Common myeloid progenitor, CD34-positive (primary cell): ENCODE data around the gene AKT3.

Experiments
- CTCF ChIA-PET: fragments of 350-600 bp; sonication (Branson Sonifier 250); formaldehyde crosslinking; loops from one replicate; lab custom pipeline; 2021; ENCODE audit warnings: antibody characterized with exemption; lab: Charles Lee
- POLR2A ChIA-PET: fragments of 350-600 bp; sonication (Branson Sonifier 250); formaldehyde crosslinking; loops from one replicate; lab custom pipeline; 2021; ENCODE audit warnings: antibody characterized with exemption; lab: Charles Lee
- DNase-seq, 3 donors: peaks; one replicate each; pipeline versions ENCODE4 v3.0.0 to v3.0.0-alpha.2; 2013
- H3K27ac ChIP-seq, 2 experiments: 1 replicate in 1 of 2; 2 replicates in 1 of 2; pipeline ENCODE4 v1.7.0; 2013; ENCODE audit warnings: inconsistent platforms in 2 of 2, low read length in 2 of 2, mild to moderate bottlenecking in 2 of 2, low read depth in 1 of 2, moderate library complexity in 1 of 2; ENCODE audit not compliant: severe bottlenecking in 2 of 2, insufficient read depth in 1 of 2, poor library complexity in 1 of 2
- H3K27me3 ChIP-seq, 5 experiments: replicated peaks in 2 of 5; 1 replicate in 3 of 5; 2 replicates in 2 of 5; pipeline versions ENCODE4 v1.6.1 to v1.7.0; 2013; ENCODE audit warnings: low read length in 4 of 5, mild to moderate bottlenecking in 2 of 5, moderate library complexity in 2 of 5, inconsistent platforms in 1 of 5; ENCODE audit not compliant: insufficient read depth in 5 of 5, control insufficient read depth in 4 of 5
- H3K36me3 ChIP-seq, 4 experiments: 1 replicate in 2 of 4; 2 replicates in 2 of 4; pipeline versions ENCODE4 v1.6.1 to v1.7.0; 2013; ENCODE audit warnings: low read length in 3 of 4, control low read depth in 1 of 4, mild to moderate bottlenecking in 1 of 4; ENCODE audit not compliant: control insufficient read depth in 4 of 4, insufficient read depth in 4 of 4
- H3K4me1 ChIP-seq, 4 experiments: 1 replicate in 3 of 4; 2 replicates in 1 of 4; pipeline versions ENCODE4 v1.6.1 to v1.7.1; 2013; ENCODE audit warnings: low read length in 3 of 4, mild to moderate bottlenecking in 3 of 4, control low read depth in 1 of 4, inconsistent platforms in 1 of 4, moderate library complexity in 1 of 4; ENCODE audit not compliant: control insufficient read depth in 4 of 4, insufficient read depth in 4 of 4; ENCODE audit errors: control extremely low read depth in 1 of 4
- H3K4me3 ChIP-seq, 7 experiments: 1 replicate in 4 of 7; 2 replicates in 3 of 7; pipeline versions ENCODE4 v1.5.1 to v1.7.0; 2013; ENCODE audit warnings: mild to moderate bottlenecking in 7 of 7, low read length in 6 of 7, moderate library complexity in 6 of 7, inconsistent platforms in 2 of 7, low read depth in 2 of 7, control low read depth in 1 of 7; ENCODE audit not compliant: insufficient read depth in 4 of 7, control insufficient read depth in 1 of 7; ENCODE audit errors: extremely low read depth in 1 of 7
- H3K9me3 ChIP-seq, 5 experiments: 1 replicate in 4 of 5; 2 replicates in 1 of 5; pipeline versions ENCODE4 v1.6.1 to v1.7.1; 2013; ENCODE audit warnings: low read length in 4 of 5, mild to moderate bottlenecking in 2 of 5, inconsistent platforms in 1 of 5, low read depth in 1 of 5, moderate library complexity in 1 of 5; ENCODE audit not compliant: control insufficient read depth in 4 of 5, insufficient read depth in 2 of 5; ENCODE audit errors: control extremely low read depth in 1 of 5
- WGBS: methylation state at CpG from one replicate; pipeline ENCODE4 v1.1.5; 2013; ENCODE audit not compliant: insufficient coverage; 5-methylcytosine and 5-hydroxymethylcytosine counted together

Gene AKT3

GRCh38 chr1:243473227-243474135 lies 376.6 kb downstream of the AKT3 start:
- peak overlapping the region; percentile 56 to 84 for H3K27ac ChIP-seq
- H3K9me3 ChIP-seq: no peaks in the 10 kb centered on the region
- POLR2A ChIA-PET: no interaction called here
- peak in 2 of 3 donors; percentile 28 to 53 for DNase-seq
- H3K4me3 ChIP-seq: peak overlapping the region in 6 of 7 experiments; percentile 45 to 87 (median 74)
- peaks cover 0 to 24% (median 8%) of the 10 kb centered on the region in 4 experiments for H3K36me3 ChIP-seq
- H3K27me3 ChIP-seq: no peaks in the 10 kb centered on the region
- 19% methylated on average over 7 of the region's 12 CpGs for WGBS
- CTCF ChIA-PET: interaction anchor here (0.8 kb wide), 1 partner anchor 22 kb away, joined by 3 read pairs; no protein-coding TSS in a partner anchor
- peaks cover 2 to 28% (median 12%) of the 10 kb centered on the region in 4 experiments for H3K4me1 ChIP-seq

- WGBS: 83% methylated on average over 2 of the region's 3 CpGs
- peak in 1 of 3 donors; percentile 15 for DNase-seq
- Histone ChIP-seq H3K27ac (no peak overlapping the region), H3K36me3 (peaks cover 0 to 26% (median 8%) of the 10 kb centered on the region in 4 experiments), H3K27me3 (no peaks in the 10 kb centered on the region), H3K4me3 (no peak overlapping the region), H3K4me1 (peaks cover 0 to 28% (median 12%) of the 10 kb centered on the region in 4 experiments), H3K9me3 (no peaks in the 10 kb centered on the region)
- ChIA-PET POLR2A (no interaction called here), CTCF (interaction anchor here (0.6 kb wide), 1 partner anchor 10 kb away, joined by 3 read pairs; no protein-coding TSS in a partner anchor)
Observed at GRCh38 chr1:243471754-243472745, 378.0 kb downstream of the AKT3 start.

GRCh38 chr1:243471026-243471685 lies 378.9 kb downstream of the AKT3 start:
- no peak for DNase-seq
- POLR2A ChIA-PET: interaction anchor here (0.7 kb wide), 1 partner anchor 251 kb away, joined by 3 read pairs; no protein-coding TSS in a partner anchor
- no peaks in the 10 kb centered on the region for H3K9me3 ChIP-seq
- peaks cover 0 to 28% (median 12%) of the 10 kb centered on the region in 4 experiments for H3K4me1 ChIP-seq
- no peak overlapping the region for H3K4me3 ChIP-seq
- CTCF ChIA-PET: no interaction called here
- WGBS: 90% methylated on average over 13 of the region's 17 CpGs
- peaks cover 0 to 21% (median 6%) of the 10 kb centered on the region in 4 experiments for H3K36me3 ChIP-seq
- no peaks in the 10 kb centered on the region for H3K27me3 ChIP-seq
- H3K27ac ChIP-seq: no peak overlapping the region

GRCh38 chr1:243470502-243470901 lies 379.5 kb downstream of the AKT3 start:
- CTCF ChIA-PET: no interaction called here
- Histone ChIP-seq H3K4me3 (no peak overlapping the region), H3K27me3 (no peaks in the 10 kb centered on the region), H3K27ac (no peak overlapping the region), H3K9me3 (no peaks in the 10 kb centered on the region), H3K4me1 (peaks cover 0 to 28% (median 12%) of the 10 kb centered on the region in 4 experiments), H3K36me3 (peaks cover 0 to 17% (median 4%) of the 10 kb centered on the region in 4 experiments)
- POLR2A ChIA-PET: interaction anchor here (0.7 kb wide), 1 partner anchor 251 kb away, joined by 3 read pairs; no protein-coding TSS in a partner anchor
- WGBS: over 99% methylated on average over 7 of the region's 7 CpGs
- DNase-seq: no peak

- WGBS: 92% methylated on average over 2 of the region's 3 CpGs
- CTCF ChIA-PET: interaction anchor here (1.2 kb wide), 1 partner anchor 16 kb away, joined by 3 read pairs; no protein-coding TSS in a partner anchor
Observed at GRCh38 chr1:243469497-243469896, 380.5 kb downstream of the AKT3 start.

GRCh38 chr1:243465738-243466137 lies 384.3 kb downstream of the AKT3 start:
- Histone ChIP-seq H3K27me3 (no peaks in the 10 kb centered on the region), H3K36me3 (peaks cover 2 to 19% (median 11%) of the 10 kb centered on the region in 4 experiments), H3K27ac (no peak overlapping the region), H3K9me3 (no peaks in the 10 kb centered on the region), H3K4me3 (no peak overlapping the region), H3K4me1 (no peaks in the 10 kb centered on the region)
- POLR2A ChIA-PET: no interaction called here
- CTCF ChIA-PET: interaction anchor here (0.7 kb wide), 1 partner anchor 15 kb away, joined by 3 read pairs; no protein-coding TSS in a partner anchor
- 98% methylated on average over 4 of the region's 5 CpGs for WGBS
- DNase-seq: no peak

More at GRCh38 chr1:243469497-243469896, 380.5 kb downstream of the AKT3 start:
- no peak for DNase-seq
- POLR2A ChIA-PET: no interaction called here
- H3K27me3 ChIP-seq: no peaks in the 10 kb centered on the region
- no peaks in the 10 kb centered on the region for H3K9me3 ChIP-seq
- H3K27ac ChIP-seq: no peak overlapping the region
- peaks cover 0 to 28% (median 12%) of the 10 kb centered on the region in 4 experiments for H3K4me1 ChIP-seq
- no peak overlapping the region for H3K4me3 ChIP-seq
- H3K36me3 ChIP-seq: peaks cover 0 to 8% (median 4%) of the 10 kb centered on the region in 4 experiments
